Thyroid gland (tissue), 4 donors: ENCODE results near the gene ABHD14A. TPM values are rescaled to one million over a fixed set of nuclear protein-coding genes. Genes with fewer than 3 reads are reported as not detected.

Source experiments
- DNase-seq, 2 donors: peaks; one replicate each; pipeline ENCODE4 v3.0.0-alpha.2; 2019
- H3K27ac ChIP-seq, 3 donors: fragments of 200-600 bp; sonication (generic); 1 replicate in 2 of 3; 2 replicates in 1 of 3; pipeline ENCODE4 v1.5.1; 2016 to 2019; ENCODE audit warnings: mild to moderate bottlenecking in 1 of 3, moderate library complexity in 1 of 3
- H3K27me3 ChIP-seq: fragments of 200-600 bp; sonication (generic); one replicate; pipeline ENCODE4 v1.5.1; 2019
- H3K36me3 ChIP-seq, 2 donors: fragments of 200-600 bp; sonication (generic); one replicate each; pipeline ENCODE4 v1.5.1; 2016 to 2019
- H3K4me1 ChIP-seq, 2 donors: fragments of 200-600 bp; sonication (generic); one replicate each; pipeline ENCODE4 v1.5.1; 2017 to 2019
- H3K4me3 ChIP-seq, 3 donors: fragments of 200-600 bp; sonication (generic); replicated peaks in 1 of 3; 1 replicate in 2 of 3; 2 replicates in 1 of 3; pipeline ENCODE4 v1.5.1; 2016; ENCODE audit warnings: mild to moderate bottlenecking in 1 of 3
- H3K9me3 ChIP-seq: fragments of 200-600 bp; sonication (generic); one replicate; pipeline ENCODE4 v1.5.1; 2017
- POLR2A ChIP-seq, 2 donors: fragments of 450-650 bp; IDR thresholded peaks; one replicate each; pipeline ENCODE4 v1.6.1; 2017; ENCODE audit warnings: antibody characterized with exemption in 2 of 2, mild to moderate bottlenecking in 2 of 2, moderate library complexity in 1 of 2
- WGBS, 2 donors: methylation state at CpG; one replicate each; pipeline ENCODE4 v1.1.5; 2017; 5-methylcytosine and 5-hydroxymethylcytosine counted together
- intact Hi-C: fragments of 100-400 bp; cut with DNase I; formaldehyde crosslinking; loops from one replicate; pipeline ENCODE4 v1.15.1; 2023
- total RNA-seq, 4 donors: library from RNA; depleted of rRNA; stranded (reverse); fragments of >200 nt; gene quantifications; one replicate each; pipeline ENCODE4 v1.2.3, GENCODE V29; 2016
- TF ChIP-seq, protein P1 (sequence below), 6 experiments: fragments of 200-600 bp in 3 of 6; fragments of 450-650 bp in 3 of 6; sonication (generic) in 3 of 6; IDR thresholded peaks; one replicate each; pipeline ENCODE4 v1.5.1; 2016 to 2019; ENCODE audit warnings: antibody characterized with exemption in 6 of 6, mild to moderate bottlenecking in 2 of 6, inconsistent platforms in 1 of 6, moderate library complexity in 1 of 6

Gene ABHD14A
- total RNA-seq, 4 donors from 2014 or later, result 20.0 to 91.9 (median 49.3) TPM

DNA sequence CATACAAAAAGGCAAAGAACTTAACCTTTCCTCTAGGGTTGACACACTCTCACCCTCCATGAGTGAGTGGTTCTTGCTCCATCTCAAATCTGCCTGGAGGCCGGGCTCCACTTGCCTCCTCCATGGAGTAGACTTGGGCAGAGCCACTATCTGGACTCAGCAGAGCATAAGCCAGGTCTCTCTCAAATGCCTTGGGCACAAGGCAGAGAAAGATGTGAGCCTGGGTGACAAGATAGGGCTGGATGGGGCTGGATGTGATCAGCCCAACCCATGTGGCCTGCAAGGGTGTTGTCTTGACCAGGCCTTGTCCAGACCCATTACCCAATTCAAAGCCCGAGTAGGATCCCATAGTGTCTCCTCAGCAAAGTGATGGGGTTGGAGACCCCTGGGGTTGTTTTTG is 25.0 kb downstream of the ABHD14A start:
- TF ChIP-seq, protein P1, sequence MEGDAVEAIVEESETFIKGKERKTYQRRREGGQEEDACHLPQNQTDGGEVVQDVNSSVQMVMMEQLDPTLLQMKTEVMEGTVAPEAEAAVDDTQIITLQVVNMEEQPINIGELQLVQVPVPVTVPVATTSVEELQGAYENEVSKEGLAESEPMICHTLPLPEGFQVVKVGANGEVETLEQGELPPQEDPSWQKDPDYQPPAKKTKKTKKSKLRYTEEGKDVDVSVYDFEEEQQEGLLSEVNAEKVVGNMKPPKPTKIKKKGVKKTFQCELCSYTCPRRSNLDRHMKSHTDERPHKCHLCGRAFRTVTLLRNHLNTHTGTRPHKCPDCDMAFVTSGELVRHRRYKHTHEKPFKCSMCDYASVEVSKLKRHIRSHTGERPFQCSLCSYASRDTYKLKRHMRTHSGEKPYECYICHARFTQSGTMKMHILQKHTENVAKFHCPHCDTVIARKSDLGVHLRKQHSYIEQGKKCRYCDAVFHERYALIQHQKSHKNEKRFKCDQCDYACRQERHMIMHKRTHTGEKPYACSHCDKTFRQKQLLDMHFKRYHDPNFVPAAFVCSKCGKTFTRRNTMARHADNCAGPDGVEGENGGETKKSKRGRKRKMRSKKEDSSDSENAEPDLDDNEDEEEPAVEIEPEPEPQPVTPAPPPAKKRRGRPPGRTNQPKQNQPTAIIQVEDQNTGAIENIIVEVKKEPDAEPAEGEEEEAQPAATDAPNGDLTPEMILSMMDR (IDR thresholded peaks at IDR 0.05), result no peak
- TF ChIP-seq POLR2A (IDR thresholded peaks at IDR 0.05), result no peak
- Histone ChIP-seq H3K27me3 (no peaks in the 10 kb centered on the region), H3K4me1 (peaks cover 4 to 8% of the 10 kb centered on the region in 2 donors), H3K27ac (no peak overlapping the region), H3K36me3 (peaks cover under 1% of the 10 kb centered on the region in 2 donors), H3K4me3 (no peak overlapping the region), H3K9me3 (no peaks in the 10 kb centered on the region)
- WGBS, 2 donors, result 80 to 84% methylated on average over 2 of the region's 2 CpGs
- intact Hi-C loops, result loop anchor here (2.0 to 5.0 kb wide), 3 partner anchors 62 to 145 kb away; no protein-coding TSS in a partner anchor
- no peak for DNase-seq

DNA sequence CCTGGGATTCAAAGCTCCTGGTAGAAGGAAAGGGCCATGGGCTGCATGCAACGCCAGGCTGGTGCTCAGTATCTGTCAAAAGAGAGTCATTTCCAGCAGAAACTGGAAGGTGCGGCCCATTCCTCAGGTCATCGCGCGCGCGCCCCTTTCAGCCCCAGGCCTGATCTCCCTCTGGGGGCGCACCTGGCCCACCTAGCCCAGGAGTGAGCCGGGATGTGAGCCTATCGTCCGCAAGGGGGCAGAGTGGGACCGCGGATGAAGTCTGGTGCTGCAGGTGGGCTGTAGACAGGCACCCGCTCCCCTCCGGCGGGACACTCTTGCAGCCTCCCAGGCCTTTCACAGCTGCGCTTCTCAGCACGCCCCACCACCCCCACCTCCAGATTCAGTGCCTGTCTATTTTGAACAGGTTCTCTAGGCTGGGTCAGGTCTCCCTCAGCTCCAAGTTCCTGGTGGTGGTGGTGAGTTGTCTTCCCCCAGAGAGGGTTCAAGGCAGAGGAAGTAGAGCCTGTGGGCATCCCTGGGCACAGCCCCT is 26.6 kb downstream of the ABHD14A start:
- 2 to 4% methylated on average over 2 to 18 of the region's 18 CpGs for WGBS, 2 donors
- intact Hi-C loops, result loop anchor here (2.0 to 5.0 kb wide), 3 partner anchors 61 to 143 kb away; no protein-coding TSS in a partner anchor
- Histone ChIP-seq H3K4me1 (peaks cover 6 to 22% of the 10 kb centered on the region in 2 donors), H3K36me3 (no peaks in the 10 kb centered on the region), H3K27ac (no peak overlapping the region), H3K27me3 (no peaks in the 10 kb centered on the region), H3K4me3 (no peak overlapping the region), H3K9me3 (no peaks in the 10 kb centered on the region)
- DNase-seq, result peak; percentile 74
- TF ChIP-seq, protein P1 (IDR thresholded peaks at IDR 0.05), result peak; percentile 57 to 95 (median 92)
- no peak for TF ChIP-seq POLR2A (IDR thresholded peaks at IDR 0.05)

DNA sequence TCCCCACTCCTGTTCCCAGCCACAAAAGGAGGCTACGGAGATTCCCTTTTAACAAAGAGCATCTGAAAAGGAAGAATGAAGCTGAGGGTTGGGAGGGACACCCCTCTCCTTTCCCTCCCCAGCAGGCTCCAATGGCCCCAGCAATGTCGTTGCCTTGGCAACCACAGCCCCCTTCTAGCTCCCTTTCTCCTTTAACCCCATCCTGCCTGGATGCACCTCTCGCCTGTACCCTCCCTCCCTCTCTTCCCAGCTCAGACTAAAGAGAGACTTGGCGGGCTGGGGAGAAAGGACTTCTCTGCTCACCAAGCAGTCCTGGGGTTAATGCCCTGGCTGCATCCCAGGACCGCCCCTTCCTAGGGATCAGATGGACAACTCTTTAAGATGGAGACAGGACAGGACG is 27.9 kb downstream of the ABHD14A start:
- H3K36me3 ChIP-seq, result no peaks in the 10 kb centered on the region
- intact Hi-C loops, result loop anchor here (5.0 kb wide), 1 partner anchor 60 kb away; no protein-coding TSS in a partner anchor
- no peak overlapping the region for H3K27ac ChIP-seq
- no peak for DNase-seq
- WGBS, 2 donors, result 77 to 81% methylated on average over 6 of the region's 6 CpGs
- H3K4me3 ChIP-seq, result no peak overlapping the region
- H3K4me1 ChIP-seq, result peaks cover 6 to 22% of the 10 kb centered on the region in 2 donors
- TF ChIP-seq, protein P1 (IDR thresholded peaks at IDR 0.05), result no peak
- TF ChIP-seq POLR2A (IDR thresholded peaks at IDR 0.05), result no peak
- H3K9me3 ChIP-seq, result no peaks in the 10 kb centered on the region
- no peaks in the 10 kb centered on the region for H3K27me3 ChIP-seq

DNA sequence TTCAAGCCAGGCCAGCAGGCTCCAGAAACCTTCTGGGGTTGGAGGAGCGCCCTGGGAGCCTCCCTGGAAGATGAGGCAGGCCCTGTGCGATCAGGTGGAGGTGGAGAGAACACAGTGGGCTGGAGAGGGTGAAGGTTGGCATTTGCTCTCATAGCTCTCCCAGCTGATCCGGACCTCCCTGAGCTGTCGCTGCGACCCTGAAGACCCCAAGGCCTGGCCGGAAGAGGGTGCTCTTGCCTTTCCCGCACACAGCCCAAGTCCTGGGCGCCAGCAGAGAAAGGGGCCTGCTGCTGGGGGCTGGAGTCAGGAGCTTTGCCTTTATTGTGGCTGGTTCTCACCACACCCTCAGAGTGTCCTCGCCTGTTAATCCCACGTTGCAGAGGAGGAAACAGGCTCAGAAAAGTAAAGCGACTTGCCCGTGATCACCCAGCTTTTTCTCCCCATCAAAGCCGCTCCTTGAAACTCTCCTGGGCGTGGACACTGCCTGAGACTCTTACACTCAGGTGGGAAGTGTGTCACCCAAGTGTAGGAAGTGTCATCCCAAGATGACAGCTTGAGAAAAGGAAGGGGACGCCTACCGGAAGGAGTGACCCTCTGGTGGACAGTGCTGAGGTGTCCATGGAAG is 29.4 kb downstream of the ABHD14A start:
- no peak for DNase-seq
- Histone ChIP-seq H3K9me3 (no peaks in the 10 kb centered on the region), H3K27ac (no peak overlapping the region), H3K27me3 (no peaks in the 10 kb centered on the region), H3K36me3 (no peaks in the 10 kb centered on the region), H3K4me1 (peaks cover 6 to 22% of the 10 kb centered on the region in 2 donors), H3K4me3 (no peak overlapping the region)
- intact Hi-C loops, result loop anchor here (5.0 kb wide), 1 partner anchor 58 kb away; no protein-coding TSS in a partner anchor
- TF ChIP-seq POLR2A (IDR thresholded peaks at IDR 0.05), result no peak
- TF ChIP-seq, protein P1 (IDR thresholded peaks at IDR 0.05), result peak in 1 of 6 experiments; percentile 26
- 62 to 71% methylated on average over 13 to 16 of the region's 16 CpGs for WGBS, 2 donors

DNA sequence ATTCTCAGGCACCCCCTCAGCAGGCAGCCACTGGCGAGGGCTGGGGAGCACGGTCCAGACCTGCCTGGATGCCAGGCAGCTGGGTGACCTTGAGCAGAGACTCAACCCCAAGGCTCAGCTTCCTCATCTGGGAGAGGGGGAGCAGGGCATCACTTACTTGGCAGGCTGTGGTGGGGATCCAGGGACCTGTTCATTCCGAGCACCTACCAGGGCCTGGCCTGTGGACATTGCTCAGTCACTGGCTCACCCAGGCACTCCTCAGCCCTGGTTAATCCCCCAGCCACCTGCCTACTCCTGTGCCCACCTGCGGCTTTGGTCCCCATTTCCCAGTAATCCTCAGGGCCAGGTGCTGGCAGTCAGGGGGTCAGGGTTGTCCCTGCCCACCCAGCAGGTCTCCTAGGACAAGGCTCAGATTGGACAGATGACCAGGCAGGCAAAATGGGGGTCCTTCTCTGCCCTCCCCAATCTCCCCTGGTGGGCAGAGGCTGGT is 30.1 kb downstream of the ABHD14A start:
- WGBS, 2 donors, result 85 to 88% methylated on average over 4 of the region's 4 CpGs
- Histone ChIP-seq H3K27ac (peak overlapping the region in 1 of 3 donors; percentile 47), H3K27me3 (no peaks in the 10 kb centered on the region), H3K4me3 (no peak overlapping the region), H3K4me1 (peaks cover 6 to 22% of the 10 kb centered on the region in 2 donors), H3K36me3 (no peaks in the 10 kb centered on the region), H3K9me3 (no peaks in the 10 kb centered on the region)
- intact Hi-C loops, result loop anchor here (5.0 kb wide), 1 partner anchor 57 kb away; no protein-coding TSS in a partner anchor
- TF ChIP-seq, protein P1 (IDR thresholded peaks at IDR 0.05), result no peak
- no peak for TF ChIP-seq POLR2A (IDR thresholded peaks at IDR 0.05)
- no peak for DNase-seq
